GM12874 (cell line): ENCODE results near the gene C11orf16.

Experiments
- TF ChIP-seq, protein P1 (sequence below): IDR thresholded peaks from 2 replicates; pipeline ENCODE4 v1.5.1; 2011; ENCODE audit warnings: low read depth, mild to moderate bottlenecking, control low read depth, low read length, moderate library complexity; ENCODE audit not compliant: insufficient read depth

C11orf16 gene

DNA sequence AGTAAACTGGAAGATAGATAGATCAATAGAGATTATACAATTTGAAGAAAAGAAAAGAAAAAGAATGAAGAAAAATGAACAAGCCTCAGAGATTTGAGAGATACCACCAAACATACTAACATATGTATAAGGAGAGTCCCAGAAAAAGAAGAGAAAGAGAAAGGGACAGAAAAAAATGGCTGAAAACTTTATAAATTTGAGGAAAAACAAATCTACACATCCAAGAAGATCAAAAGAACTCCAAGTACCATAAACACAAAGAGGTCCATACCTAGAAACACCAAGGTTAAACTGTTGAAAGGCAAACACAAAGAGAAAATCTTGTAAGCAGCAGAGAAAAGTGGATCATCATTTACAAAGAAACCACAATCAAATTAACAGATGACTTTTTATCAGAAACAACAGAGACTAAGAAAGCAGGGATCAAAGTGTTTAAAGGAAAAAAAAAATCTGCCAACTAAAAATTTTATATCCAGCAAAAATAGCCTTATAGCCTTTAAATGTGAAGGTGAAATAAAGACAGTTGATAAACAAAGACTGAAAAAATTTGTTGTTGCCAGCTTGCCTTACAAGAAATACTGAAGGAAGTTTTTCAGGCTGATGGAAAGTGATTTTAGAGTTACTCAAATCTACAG lies 33.5 kb downstream of the C11orf16 start:
- TF ChIP-seq, protein P1, sequence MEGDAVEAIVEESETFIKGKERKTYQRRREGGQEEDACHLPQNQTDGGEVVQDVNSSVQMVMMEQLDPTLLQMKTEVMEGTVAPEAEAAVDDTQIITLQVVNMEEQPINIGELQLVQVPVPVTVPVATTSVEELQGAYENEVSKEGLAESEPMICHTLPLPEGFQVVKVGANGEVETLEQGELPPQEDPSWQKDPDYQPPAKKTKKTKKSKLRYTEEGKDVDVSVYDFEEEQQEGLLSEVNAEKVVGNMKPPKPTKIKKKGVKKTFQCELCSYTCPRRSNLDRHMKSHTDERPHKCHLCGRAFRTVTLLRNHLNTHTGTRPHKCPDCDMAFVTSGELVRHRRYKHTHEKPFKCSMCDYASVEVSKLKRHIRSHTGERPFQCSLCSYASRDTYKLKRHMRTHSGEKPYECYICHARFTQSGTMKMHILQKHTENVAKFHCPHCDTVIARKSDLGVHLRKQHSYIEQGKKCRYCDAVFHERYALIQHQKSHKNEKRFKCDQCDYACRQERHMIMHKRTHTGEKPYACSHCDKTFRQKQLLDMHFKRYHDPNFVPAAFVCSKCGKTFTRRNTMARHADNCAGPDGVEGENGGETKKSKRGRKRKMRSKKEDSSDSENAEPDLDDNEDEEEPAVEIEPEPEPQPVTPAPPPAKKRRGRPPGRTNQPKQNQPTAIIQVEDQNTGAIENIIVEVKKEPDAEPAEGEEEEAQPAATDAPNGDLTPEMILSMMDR, result no peak

DNA sequence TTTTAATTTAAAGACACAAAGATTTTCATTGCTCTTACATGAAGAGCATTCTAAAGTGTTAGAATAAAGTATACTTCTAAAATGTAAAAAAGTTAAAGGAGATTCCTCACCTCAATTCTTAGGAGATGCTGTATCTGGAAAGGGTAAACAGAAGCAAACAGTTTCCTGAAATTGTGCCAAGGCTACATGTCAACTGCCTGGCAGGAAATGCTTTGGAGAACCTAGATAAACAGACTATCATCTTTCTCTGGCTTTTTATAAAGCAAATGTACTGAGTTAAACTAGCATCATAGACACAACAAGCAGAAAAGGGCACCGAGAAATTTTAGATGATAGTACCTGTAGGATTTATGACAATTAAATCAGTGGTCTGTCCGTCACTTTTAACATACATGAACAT lies 46.4 kb downstream of the C11orf16 start:
- TF ChIP-seq, protein P1, result no peak

DNA sequence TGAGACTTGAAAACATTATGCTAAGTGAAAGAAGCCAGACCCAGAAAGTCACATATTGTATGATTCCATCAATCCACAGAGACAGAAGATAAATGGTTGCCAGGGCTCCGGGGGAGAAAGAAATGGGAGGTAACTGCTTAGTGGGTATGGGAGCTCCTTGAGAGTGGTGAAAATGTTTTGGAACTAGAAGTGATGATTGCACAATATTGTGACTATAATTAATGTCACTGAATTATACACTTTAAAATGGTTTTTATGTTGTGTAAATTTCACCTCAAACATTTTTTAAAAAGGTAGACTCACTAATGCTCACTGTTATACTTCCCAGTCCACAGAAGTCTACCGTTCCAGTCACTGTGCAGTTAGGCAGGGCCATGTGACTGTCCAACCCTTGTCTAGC lies 54.0 kb downstream of the C11orf16 start:
- TF ChIP-seq, protein P1, result no peak

DNA sequence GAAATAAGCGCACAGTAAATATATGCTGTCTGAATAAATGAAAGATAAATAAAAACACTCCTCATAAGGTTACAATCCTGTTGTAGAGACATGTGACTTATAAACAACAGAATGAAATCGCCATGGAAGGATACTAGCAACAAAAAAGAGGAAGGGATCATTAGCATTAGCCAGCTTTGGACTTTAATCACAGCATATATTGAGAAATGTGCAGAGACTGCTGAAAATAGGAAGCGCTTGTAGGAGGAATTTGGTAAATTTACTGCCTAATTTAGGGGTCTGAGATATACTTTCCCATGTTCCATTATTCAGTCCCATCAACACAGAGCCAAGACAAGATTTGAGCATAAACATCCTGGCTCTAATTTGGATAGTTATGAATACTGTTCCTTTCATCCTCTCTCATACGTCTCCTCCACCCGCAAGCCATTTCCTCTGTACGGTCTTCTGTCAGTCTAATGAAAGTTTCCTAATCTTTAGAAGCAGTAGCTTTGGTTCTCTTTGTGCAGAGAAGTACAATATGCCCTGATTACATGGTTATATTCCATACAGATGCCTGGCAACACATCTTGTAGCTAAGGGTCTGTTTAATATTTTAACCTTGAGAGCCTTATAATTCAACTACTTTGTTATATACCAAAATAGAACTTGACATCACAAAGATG lies 58.9 kb downstream of the C11orf16 start:
- TF ChIP-seq, protein P1, result no peak

DNA sequence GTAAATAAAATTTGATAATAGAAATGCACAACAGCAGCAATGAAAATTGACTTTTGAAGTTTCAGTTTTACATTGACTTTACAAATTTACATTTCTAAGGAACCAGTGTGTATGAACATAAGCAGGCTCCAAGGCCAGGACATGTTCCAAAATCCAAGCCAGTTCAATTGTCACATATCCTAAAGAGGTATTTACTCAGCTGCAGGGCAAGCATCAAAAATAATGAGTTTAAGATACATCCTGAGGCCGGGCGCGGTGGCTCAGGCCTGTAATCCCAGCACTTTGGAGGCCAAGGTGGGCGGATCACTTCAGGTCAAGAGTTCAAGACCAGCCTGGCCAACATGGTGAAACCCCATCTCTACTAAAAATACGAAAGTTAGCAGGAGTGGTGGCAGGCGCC lies 60.8 kb downstream of the C11orf16 start:
- TF ChIP-seq, protein P1, result no peak

DNA sequence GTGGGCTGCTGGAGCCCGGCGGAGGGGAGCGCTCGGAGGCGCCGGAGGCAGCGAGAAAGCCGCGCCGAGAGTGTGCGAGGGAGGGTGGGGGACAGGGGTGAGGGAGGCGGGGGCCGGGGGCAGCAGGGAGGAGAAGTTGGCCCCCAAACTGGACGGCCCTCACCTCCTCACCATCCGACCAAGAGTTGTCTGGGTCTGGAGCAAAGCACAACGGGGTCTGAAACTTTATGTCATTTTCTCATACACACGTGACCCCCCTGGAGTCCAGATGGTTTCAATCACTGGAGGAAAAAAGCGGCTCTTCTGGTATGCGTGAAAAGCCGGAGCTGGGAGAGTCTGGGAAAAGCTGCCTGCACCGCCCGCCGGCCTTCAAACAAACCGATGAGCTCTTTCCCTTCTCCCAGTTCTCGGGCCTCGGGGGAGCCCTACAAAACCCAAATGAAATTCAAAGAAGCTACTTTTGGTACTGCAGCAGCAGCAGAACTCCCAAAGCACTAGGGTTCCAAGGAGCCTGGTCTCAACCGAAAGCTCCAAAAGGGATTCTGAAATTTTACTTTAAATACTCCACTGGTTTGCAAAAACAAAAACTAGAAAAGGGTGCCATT lies 61.5 kb downstream of the C11orf16 start:
- TF ChIP-seq, protein P1, result no peak

DNA sequence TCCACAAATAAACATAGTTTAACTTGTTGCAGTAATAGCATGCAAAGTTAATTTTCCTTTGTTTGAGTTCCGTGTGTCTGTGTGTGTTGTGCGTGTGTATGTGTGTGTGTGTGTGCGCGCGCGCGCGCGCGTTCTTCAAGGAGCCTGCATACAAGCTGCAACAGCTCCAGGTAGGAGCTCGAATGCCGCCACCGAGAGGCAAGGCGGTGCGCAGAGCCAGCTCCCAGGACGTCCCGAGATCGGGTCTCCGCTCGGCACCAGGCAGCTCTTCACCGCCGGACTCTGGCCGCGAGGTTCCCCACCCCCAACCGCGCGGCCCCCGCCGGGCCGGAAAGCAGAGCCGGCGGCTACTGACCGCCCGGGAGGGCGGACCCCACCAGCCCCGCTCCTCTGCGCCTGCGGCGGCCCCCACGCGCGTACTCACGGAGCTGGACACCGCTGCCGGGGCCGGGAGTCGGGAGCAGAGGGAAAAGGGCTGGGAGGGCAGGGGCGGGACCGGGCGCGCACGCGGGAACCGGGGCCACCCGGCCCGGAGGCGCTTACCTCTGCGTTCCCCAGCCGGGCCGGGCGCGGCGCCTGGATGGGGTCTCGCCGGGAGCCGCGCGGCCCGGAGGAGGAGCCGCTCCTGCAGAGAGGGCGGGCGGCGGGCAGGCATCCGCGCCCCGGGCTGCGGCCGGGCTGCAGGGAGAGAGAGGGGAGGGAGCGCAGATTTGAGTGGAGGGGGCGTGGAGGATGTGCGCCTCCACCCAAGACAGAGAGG lies 62.2 kb downstream of the C11orf16 start:
- TF ChIP-seq, protein P1, result no peak
